Fibroblast of the aortic adventitia (primary cell): Measurements from ENCODE around the gene UGT1A10. TPM values are rescaled to one million over a fixed set of nuclear protein-coding genes. Genes with fewer than 3 reads are reported as not detected.
A peak's percentile ranks its signal among the peaks of the same experiment; 100 is the strongest.

Experiments used
- DNase-seq: peaks from one replicate; pipeline ENCODE4 v3.0.0-alpha.2; 2010; ENCODE audit warnings: low read depth
- H3K4me3 ChIP-seq: 2 replicates; pipeline ENCODE4 v1.5.1; 2011; ENCODE audit warnings: low read depth, mild to moderate bottlenecking, control low read depth, low read length, moderate library complexity
- total RNA-seq: library from RNA; depleted of rRNA; stranded (reverse); fragments of >200 nt; gene quantifications from 2 replicates; pipeline ENCODE4 v1.2.3, GENCODE V29; 2012; ENCODE audit warnings: low replicate concordance
- TF ChIP-seq, protein P1 (sequence below): IDR thresholded peaks from 2 replicates; pipeline ENCODE4 v1.5.1; 2011; ENCODE audit warnings: mild to moderate bottlenecking, low read length, control low read depth, inconsistent platforms; ENCODE audit not compliant: insufficient read depth

The UGT1A10 gene
- total RNA-seq, 1 donor = not detected

- DNase-seq = no peak
- TF ChIP-seq, protein P1, sequence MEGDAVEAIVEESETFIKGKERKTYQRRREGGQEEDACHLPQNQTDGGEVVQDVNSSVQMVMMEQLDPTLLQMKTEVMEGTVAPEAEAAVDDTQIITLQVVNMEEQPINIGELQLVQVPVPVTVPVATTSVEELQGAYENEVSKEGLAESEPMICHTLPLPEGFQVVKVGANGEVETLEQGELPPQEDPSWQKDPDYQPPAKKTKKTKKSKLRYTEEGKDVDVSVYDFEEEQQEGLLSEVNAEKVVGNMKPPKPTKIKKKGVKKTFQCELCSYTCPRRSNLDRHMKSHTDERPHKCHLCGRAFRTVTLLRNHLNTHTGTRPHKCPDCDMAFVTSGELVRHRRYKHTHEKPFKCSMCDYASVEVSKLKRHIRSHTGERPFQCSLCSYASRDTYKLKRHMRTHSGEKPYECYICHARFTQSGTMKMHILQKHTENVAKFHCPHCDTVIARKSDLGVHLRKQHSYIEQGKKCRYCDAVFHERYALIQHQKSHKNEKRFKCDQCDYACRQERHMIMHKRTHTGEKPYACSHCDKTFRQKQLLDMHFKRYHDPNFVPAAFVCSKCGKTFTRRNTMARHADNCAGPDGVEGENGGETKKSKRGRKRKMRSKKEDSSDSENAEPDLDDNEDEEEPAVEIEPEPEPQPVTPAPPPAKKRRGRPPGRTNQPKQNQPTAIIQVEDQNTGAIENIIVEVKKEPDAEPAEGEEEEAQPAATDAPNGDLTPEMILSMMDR = no peak
- no peak overlapping the region for H3K4me3 ChIP-seq
Observed at GRCh38 chr2:233798335-233799086, 162.3 kb downstream of the UGT1A10 start.

GRCh38 chr2:233799087-233799665 is 162.9 kb downstream of the UGT1A10 start:
- TF ChIP-seq, protein P1 = no peak
- DNase-seq = no peak
- H3K4me3 ChIP-seq = no peak overlapping the region

- TF ChIP-seq, protein P1 = no peak
- DNase-seq = no peak
- no peak overlapping the region for H3K4me3 ChIP-seq
Observed at GRCh38 chr2:233799716-233800115, 163.5 kb downstream of the UGT1A10 start.

GRCh38 chr2:233800208-233800607 is 164.0 kb downstream of the UGT1A10 start:
- TF ChIP-seq, protein P1 = no peak
- DNase-seq = no peak
- no peak overlapping the region for H3K4me3 ChIP-seq

DNA sequence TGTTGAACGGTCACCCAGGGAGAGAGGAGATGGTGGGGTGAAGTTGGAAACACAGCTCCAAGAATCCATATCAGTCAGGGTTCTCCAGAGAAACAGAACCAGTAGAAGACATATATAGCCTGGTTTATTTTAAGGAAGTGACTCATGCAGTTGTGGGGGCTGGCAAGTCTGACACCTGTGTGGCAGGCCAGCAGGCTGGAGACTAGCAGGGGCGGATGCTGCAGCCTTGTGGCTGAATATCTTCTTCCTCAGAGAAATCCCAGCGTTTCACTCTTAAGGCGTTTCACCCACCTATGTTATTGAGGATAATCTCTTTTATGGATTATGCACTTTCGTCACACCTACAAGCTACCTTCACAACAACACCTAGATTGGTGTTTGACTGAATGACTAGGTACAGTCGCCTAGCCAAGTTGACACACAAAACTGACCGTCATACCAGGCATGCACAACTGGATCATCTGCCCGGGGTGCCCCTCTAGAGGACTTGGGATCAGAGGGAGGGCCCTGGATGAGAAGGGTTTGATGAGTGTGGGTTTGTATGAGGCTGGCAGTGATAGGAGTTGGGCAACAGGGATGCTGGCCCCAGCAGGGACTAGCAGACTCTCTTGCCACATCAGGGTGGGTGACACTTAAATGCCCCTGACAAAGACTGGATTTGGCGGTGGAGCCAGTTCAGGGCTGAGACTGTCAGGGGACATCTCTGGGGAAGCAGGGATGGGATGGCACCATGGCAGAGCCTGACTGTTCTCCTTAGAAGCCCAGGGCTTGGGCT is 165.3 kb downstream of the UGT1A10 start:
- no peak overlapping the region for H3K4me3 ChIP-seq
- TF ChIP-seq, protein P1 = no peak
- peak; percentile 12 for DNase-seq

DNA sequence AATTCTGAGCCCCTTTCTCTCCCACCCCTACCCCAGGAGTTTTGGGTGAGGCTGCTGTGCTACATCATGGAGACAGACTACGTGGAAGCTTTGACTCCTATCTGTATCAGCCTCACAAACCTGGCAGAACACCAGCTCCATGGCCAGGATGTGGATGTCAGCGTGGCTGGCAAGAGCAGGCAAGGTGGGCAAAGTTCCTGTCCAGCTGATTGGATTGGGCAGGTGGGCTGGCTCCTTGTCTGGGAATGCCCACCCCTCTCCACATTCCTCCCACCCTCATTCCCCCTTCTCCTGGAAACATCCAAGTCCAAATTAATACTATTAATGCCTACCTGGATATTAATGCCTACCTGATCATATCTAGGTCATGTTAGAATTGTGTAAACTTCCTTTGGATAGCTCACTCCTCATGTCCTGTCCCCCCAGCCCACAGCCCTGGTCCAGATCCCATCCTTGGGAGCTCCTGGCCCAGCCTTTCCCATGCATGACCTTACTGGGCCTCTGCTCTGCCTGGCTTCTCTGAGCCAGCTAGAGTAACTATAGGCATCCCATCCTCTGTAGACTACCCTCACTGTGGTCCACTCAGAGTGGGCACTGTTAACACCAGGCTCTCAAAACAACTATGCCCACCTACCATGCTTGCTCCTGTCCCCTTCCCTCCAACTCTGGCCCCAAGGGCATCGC is 166.0 kb downstream of the UGT1A10 start:
- H3K4me3 ChIP-seq = no peak overlapping the region
- TF ChIP-seq, protein P1 = no peak
- DNase-seq = no peak
